Right atrium auricular region (tissue), 2 donors: ENCODE results near the gene KCTD4. TPM values are rescaled to one million over a fixed set of nuclear protein-coding genes. Genes with fewer than 3 reads are reported as not detected.

Experiments used
- DNase-seq: peaks from one replicate; pipeline ENCODE4 v3.0.0-alpha.2; 2019; ENCODE audit warnings: low spot score
- H3K27ac ChIP-seq, 2 donors: fragments of 200-600 bp; sonication (generic); 1 replicate in 1 of 2; 2 replicates in 1 of 2; pipeline ENCODE4 v1.5.1; 2016 to 2019
- H3K27me3 ChIP-seq, 2 donors: fragments of 200-600 bp; sonication (generic); one replicate each; pipeline versions ENCODE4 v1.5.1 to v1.6.0; 2017 to 2019
- H3K36me3 ChIP-seq: fragments of 200-600 bp; sonication (generic); one replicate; pipeline ENCODE4 v1.5.1; 2016
- H3K4me1 ChIP-seq, 2 donors: fragments of 200-600 bp; sonication (generic); one replicate each; pipeline versions ENCODE4 v1.5.1 to v1.6.0; 2017 to 2019
- H3K4me3 ChIP-seq, 2 donors: fragments of 200-600 bp; sonication (generic); 1 replicate in 1 of 2; 2 replicates in 1 of 2; pipeline ENCODE4 v1.5.1; 2017 to 2019; ENCODE audit warnings: mild to moderate bottlenecking in 1 of 2, moderate library complexity in 1 of 2
- H3K9me3 ChIP-seq, 2 donors: fragments of 200-600 bp; sonication (generic); one replicate each; pipeline ENCODE4 v1.5.1; 2019
- CTCF ChIP-seq, 2 donors: fragments of 200-600 bp; sonication (generic); IDR thresholded peaks; one replicate each; pipeline ENCODE4 v1.5.1; 2019; ENCODE audit warnings: antibody characterized with exemption in 2 of 2
- total RNA-seq, 2 donors: library from RNA; depleted of rRNA; stranded (reverse); fragments of >200 nt; gene quantifications; one replicate each; pipeline ENCODE4 v1.1.0, GENCODE V29; 2016

KCTD4 gene
- total RNA-seq, 2 donors from 2014 or later, result 0.16 TPM; not detected in 1

DNA sequence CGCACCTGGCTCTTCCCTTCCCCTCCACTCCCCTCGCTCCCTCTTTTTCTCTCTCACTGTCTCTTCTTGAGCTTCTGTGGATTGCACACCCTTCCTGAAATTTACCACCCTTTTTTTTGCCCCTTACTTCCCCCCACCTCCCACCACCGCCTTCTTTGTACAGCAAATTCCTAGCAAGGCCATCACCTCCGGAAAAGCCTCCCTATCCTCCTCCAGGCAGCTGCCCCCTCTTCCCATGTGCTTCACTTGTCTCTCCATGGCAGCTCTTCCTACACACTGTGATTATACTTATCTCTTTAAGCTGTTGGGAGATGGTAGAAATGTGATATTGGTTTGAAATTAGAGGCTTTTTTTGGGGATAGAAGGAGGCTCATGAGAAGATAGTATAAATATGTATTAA is 28.3 kb upstream of the KCTD4 start:
- H3K27me3 ChIP-seq, result no peaks in the 10 kb centered on the region
- no peak overlapping the region for H3K4me3 ChIP-seq
- H3K4me1 ChIP-seq, result no peaks in the 10 kb centered on the region
- H3K36me3 ChIP-seq, result no peaks in the 10 kb centered on the region
- DNase-seq, result no peak
- H3K9me3 ChIP-seq, result no peaks in the 10 kb centered on the region
- H3K27ac ChIP-seq, result no peak overlapping the region
- TF ChIP-seq CTCF (IDR thresholded peaks at IDR 0.05), result no peak

DNA sequence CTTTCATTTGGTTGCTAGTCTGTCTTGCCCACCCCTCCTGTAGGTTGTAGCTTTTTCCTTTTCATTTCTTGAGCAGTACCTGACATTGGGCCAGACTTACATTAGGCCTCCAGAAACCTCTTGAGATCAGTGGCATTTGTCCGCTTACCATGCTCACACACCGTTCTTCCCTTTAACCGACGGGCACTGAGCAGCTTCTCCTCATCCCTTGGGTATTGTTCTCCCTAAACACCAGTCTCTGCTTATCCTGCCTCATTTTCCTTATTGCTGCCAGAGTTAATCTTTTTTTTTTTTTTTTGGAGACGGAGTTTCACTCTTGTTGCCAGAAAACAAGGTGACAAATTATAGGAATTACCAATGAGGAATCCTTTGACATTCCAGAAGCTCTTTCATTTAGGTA is 27.2 kb upstream of the KCTD4 start:
- H3K9me3 ChIP-seq, result no peaks in the 10 kb centered on the region
- H3K27me3 ChIP-seq, result no peaks in the 10 kb centered on the region
- H3K27ac ChIP-seq, result no peak overlapping the region
- no peak overlapping the region for H3K4me3 ChIP-seq
- TF ChIP-seq CTCF (IDR thresholded peaks at IDR 0.05), result no peak
- H3K36me3 ChIP-seq, result no peaks in the 10 kb centered on the region
- no peak for DNase-seq
- no peaks in the 10 kb centered on the region for H3K4me1 ChIP-seq

DNA sequence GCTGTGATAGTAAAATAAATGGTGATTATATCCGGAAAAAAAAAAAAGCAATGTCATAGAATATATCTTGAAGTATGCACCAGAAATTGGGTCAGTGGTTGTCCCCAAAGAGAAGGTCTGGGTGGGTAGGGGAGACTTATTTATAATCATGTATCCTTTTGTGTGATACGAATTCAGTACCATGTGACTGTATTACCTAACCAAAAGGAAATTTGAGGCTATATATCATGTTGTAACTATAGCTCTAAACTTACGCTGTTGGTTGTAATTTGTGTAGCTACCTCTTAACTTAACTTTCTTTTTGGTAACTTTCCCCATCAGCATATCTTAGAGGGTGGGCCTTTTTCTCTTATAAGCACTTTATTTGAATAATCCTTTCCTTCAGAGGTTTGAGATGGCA is 25.2 kb upstream of the KCTD4 start:
- Histone ChIP-seq H3K27me3 (no peaks in the 10 kb centered on the region), H3K36me3 (no peaks in the 10 kb centered on the region), H3K27ac (no peak overlapping the region), H3K4me1 (no peaks in the 10 kb centered on the region), H3K9me3 (no peaks in the 10 kb centered on the region), H3K4me3 (no peak overlapping the region)
- DNase-seq, result no peak
- TF ChIP-seq CTCF (IDR thresholded peaks at IDR 0.05), result no peak

- no peak for DNase-seq
- Histone ChIP-seq H3K9me3 (no peaks in the 10 kb centered on the region), H3K27me3 (no peaks in the 10 kb centered on the region), H3K27ac (no peak overlapping the region), H3K4me3 (no peak overlapping the region), H3K36me3 (no peaks in the 10 kb centered on the region), H3K4me1 (peaks cover 0 to under 1% of the 10 kb centered on the region in 2 donors)
- TF ChIP-seq CTCF (IDR thresholded peaks at IDR 0.05), result no peak
Measured at GRCh38 chr13:45225370-45225769, 24.5 kb upstream of the KCTD4 start.

DNA sequence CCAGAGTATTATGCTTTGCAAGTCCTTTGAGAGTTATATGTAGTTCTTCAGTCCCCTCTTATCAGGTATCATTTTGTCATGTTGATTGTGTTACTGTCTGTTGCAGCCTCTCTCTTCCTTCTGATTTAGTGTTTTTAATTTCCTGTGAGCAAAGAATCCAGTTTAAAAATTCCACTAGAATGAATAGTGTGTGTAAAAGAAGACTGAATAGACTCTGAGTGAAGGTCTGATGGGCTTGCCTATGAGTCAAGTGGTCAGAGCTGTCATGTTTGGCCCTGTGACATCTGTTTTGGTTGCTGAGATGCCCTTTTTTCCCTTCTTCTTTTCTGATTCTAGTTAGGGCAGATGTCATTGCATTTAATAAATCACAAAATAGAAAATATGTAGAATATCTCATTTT is 23.3 kb upstream of the KCTD4 start:
- H3K27me3 ChIP-seq, result no peaks in the 10 kb centered on the region
- DNase-seq, result no peak
- H3K4me1 ChIP-seq, result peaks cover 0 to 8% of the 10 kb centered on the region in 2 donors
- no peak for TF ChIP-seq CTCF (IDR thresholded peaks at IDR 0.05)
- no peaks in the 10 kb centered on the region for H3K36me3 ChIP-seq
- no peak overlapping the region for H3K4me3 ChIP-seq
- H3K27ac ChIP-seq, result no peak overlapping the region
- no peaks in the 10 kb centered on the region for H3K9me3 ChIP-seq

DNA sequence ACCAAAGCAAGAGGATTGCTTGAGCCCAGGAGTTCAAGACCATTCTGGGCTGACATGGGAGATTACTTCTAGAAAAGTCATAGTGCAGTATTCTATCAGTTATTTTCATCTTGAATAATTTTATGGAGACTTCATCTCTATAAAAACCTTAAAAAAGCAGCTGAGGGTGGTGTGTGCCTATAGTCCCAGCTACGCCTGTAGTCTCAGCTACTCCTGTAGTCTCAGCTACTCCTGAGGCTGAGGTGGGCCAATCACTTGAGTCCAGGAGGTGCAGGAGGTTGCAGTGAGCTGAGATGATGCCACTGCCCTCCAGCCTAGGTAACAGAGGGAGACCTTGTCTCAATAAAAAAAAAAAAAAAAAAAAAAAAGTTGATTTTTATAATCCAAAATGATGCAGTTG is 22.1 kb upstream of the KCTD4 start:
- Histone ChIP-seq H3K4me3 (no peak overlapping the region), H3K36me3 (no peaks in the 10 kb centered on the region), H3K9me3 (no peaks in the 10 kb centered on the region), H3K4me1 (peaks cover 0 to 12% of the 10 kb centered on the region in 2 donors), H3K27ac (no peak overlapping the region), H3K27me3 (no peaks in the 10 kb centered on the region)
- TF ChIP-seq CTCF (IDR thresholded peaks at IDR 0.05), result no peak
- no peak for DNase-seq
